GM20000 (cell line): Measurements from ENCODE around the gene SRPK2.
"Not testable (repeated sequence)": the region's sequence is repeated elsewhere in the genome, so short reads cannot be mapped to it uniquely, and the experiment has no call there.

ENCODE experiments used
- DNase-seq: peaks from one replicate; pipeline ENCODE4 v3.0.0; 2012; ENCODE audit warnings: low spot score
- TF ChIP-seq, protein P1 (sequence below): IDR thresholded peaks from 2 replicates; pipeline ENCODE4 v1.5.1; 2012; ENCODE audit warnings: mild to moderate bottlenecking, control low read depth; ENCODE audit errors: extremely low read depth, missing control alignments

SRPK2 gene

DNA sequence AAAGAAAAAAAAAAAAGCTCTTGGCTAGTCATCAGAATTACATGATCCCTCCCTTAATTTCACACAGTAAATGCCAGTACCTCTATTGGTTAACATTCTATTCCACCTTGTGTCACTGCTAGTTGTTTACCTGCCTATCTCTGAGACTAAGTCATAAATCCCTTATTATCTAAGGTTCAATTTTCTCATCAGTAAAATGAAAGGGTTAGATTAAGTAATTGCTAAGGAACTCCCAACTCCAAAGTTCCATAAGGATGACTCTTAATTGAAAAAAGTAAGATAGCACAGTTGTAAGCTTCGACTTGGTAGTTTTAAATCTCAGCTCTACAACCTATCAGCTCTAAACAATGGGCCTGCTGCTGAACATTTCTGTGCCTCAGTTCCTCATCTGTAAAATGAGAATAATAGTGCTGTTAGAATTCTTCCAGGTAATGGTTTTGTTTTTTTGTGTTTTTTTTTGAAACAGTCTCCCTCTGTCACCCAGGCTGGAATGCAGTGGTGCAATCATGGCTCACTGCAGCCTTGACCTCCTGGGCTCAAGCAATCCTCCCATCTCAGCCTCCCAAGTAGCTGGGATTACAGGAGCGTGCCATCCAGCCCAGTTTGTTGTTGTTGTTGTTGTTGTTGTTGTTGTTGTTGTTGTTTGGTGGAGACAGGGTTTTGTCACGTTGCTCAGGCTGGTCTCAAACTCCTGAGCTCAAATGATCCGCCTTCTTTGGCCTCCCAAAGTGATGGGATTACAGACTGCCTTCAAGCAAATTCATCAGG lies 35.6 kb downstream of the SRPK2 start:
- TF ChIP-seq, protein P1, sequence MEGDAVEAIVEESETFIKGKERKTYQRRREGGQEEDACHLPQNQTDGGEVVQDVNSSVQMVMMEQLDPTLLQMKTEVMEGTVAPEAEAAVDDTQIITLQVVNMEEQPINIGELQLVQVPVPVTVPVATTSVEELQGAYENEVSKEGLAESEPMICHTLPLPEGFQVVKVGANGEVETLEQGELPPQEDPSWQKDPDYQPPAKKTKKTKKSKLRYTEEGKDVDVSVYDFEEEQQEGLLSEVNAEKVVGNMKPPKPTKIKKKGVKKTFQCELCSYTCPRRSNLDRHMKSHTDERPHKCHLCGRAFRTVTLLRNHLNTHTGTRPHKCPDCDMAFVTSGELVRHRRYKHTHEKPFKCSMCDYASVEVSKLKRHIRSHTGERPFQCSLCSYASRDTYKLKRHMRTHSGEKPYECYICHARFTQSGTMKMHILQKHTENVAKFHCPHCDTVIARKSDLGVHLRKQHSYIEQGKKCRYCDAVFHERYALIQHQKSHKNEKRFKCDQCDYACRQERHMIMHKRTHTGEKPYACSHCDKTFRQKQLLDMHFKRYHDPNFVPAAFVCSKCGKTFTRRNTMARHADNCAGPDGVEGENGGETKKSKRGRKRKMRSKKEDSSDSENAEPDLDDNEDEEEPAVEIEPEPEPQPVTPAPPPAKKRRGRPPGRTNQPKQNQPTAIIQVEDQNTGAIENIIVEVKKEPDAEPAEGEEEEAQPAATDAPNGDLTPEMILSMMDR, result no peak
- DNase-seq, result no peak

DNA sequence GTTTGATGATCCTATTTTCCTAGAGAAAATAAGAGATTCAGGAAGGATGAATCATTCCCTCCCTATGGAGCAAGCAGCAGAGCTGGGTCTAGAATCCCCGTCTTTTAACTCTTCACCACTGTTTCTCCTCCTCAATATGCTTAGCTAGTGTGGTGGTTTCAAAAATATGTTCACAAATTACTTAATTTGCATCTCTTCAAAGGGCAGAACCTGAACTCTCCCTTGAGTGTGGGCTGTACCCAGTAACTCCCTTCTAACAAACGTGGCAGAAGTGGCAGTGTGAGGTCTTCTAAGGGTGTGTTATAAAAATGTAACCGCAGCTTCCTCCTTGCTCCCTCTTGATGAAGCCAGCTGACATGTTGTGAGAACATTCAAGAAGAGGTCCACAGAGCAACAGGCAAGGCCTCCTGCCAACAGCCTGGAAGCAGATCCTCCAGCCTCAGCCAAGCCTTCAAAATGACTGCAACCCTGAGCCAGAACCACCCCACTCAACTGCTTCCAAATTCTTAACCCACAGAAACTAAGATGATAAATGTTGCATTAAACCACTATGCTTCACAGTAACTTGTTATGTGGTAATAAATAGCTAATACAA lies 36.6 kb downstream of the SRPK2 start:
- TF ChIP-seq, protein P1, result no peak

DNA sequence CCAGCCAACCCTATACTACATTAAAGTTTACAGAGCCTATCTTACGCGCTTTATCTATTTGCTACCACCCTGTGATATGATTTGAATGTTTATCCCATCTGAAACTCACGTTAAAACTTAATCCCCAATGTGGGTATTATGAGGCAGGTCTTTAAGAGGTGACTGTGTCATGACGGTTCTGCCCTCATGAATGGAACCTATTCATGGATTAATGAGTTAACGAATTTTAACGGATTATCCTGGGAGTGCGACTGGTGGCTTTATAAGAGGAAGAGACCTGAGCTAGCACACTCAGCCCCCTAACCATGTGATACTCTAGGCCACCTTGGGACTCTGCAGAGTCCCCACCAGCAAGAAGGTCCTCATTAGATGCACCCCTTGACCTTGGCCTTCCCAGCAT lies 37.8 kb downstream of the SRPK2 start:
- DNase-seq, result no peak
- TF ChIP-seq, protein P1, result no peak

More for the DNA sequence above, 36.6 kb downstream of the SRPK2 start:
- peak; percentile 55 for DNase-seq

DNA sequence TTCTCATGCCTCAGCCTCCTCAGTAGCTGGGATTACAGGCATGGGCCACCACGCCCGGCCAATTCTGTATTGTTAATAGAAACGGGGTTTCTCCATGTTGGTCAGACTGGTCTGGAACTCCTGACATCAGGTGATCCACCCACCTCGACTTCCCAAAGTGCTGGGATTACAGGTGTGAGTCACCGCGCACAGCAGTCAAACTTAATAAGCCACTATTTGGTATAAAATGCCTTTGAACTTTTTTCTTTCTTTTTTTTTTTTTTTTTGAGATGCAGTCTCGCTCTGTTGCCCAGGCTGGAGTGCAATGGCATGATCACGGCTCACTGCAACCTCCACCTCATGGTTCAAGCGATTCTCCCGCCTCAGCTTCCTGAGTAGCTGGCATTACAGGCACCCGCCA lies 40.5 kb downstream of the SRPK2 start:
- not testable (repeated sequence) for DNase-seq

DNA sequence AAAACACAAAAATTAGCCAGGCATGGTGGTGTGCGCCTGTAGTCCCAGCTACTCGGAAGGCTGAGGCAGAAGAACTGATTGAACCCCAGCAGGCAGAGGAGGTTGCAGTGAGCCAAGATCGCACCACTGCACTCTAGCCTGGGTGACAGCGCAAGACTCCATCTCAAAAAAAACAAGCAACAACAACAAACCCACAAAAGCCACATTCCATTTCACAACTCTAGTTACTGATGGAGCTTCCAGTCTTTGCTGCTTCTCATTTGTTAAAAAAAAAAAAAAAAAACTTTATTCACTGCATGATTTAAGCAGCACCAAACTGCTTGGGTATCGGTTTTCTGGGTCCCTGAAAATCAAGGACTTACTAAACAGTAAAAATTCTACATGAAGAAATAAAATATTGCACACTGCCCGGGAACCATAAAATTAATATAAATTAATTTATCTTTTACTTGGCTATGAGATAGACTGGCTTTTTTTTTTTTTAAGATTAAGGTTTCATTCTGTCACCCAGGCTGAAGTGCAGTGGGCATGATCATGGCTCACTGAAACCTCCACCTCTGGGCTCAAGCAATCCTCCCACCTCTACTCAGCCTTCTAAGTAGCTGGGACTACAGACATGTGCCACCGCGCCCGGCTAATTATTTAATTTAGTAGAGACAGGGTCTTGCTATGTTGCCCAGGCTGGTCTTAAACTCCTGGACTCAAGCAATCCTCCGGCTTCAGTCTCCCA lies 42.0 kb downstream of the SRPK2 start:
- no peak for DNase-seq
- TF ChIP-seq, protein P1, result no peak

DNA sequence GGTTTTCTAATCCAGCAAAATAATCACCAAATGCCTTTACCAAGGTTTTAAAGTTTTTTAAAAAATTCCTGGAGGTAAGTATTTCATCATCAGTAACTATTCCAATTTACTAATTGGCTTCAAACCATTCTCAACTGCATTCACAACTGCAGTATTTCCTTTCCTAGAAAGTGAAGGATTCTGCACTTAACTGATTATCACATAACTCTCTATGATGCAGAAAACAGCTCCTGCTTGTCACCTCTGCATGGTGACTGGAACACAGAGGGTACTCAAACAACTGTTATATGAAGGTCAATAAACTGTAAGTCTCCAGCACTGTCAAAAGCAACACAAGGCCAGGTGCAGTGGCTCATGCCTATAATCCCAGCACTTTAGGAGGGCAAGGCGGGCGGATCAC lies 42.6 kb downstream of the SRPK2 start:
- no peak for DNase-seq
- TF ChIP-seq, protein P1, result no peak

DNA sequence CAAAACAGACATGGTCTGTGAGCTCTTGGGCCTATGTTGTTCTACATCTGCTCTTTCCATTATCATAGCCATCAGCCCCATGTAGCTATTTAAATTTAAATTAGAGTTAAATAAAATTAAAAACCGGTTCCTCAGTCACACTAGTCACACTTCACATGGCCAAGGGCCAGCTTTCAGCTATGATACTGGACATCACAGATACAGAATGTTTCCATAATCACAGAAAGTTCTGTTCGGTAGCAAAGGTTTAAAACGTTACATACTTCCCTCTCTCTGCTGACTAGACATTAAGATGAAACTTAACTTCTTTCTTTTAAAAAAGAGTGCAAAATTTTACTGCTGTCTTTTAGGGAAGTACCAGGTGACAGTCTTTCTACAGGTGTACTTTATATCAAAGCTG lies 43.0 kb downstream of the SRPK2 start:
- TF ChIP-seq, protein P1, result no peak
- DNase-seq, result no peak

DNA sequence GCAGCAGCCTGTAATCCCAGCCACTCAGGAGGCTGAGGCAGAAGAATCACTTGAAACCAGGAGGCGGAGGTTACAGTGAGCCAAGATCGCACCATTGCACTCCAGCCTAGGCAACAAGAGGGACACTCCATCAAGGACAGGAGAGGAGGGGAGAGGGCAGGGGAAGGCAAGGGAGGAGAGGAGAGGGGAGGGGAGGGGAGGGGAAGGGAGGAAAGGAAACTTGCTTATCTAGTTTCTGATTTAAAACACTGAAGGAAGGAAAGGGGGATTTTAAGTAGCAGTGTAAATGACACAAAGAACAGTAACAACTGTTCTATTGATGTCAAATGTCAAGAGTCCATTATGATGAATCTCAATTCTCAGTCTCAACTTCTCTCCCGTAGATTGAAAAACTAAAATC lies 43.7 kb downstream of the SRPK2 start:
- TF ChIP-seq, protein P1, result no peak
- DNase-seq, result no peak
